Activated naive CD4-positive, alpha-beta T cell treated with anti-CD3 and anti-CD28 coated beads, Interleukin-2, amount 50 U/mL, for 24 hours (primary cell): ENCODE data around the gene CORO7.

Source experiments
- H3K27ac Mint-ChIP-seq: one replicate; pipeline ENCODE4 v1.8.0; 2021; ENCODE audit warnings: mild to moderate bottlenecking, mixed read lengths
- H3K27me3 Mint-ChIP-seq: one replicate; pipeline ENCODE4 v1.8.0; 2021; ENCODE audit warnings: mixed read lengths
- H3K36me3 Mint-ChIP-seq: one replicate; pipeline ENCODE4 v1.8.0; 2021; ENCODE audit warnings: mixed read lengths
- H3K4me1 Mint-ChIP-seq: one replicate; pipeline ENCODE4 v1.8.0; 2021; ENCODE audit warnings: mixed read lengths
- H3K4me3 Mint-ChIP-seq: one replicate; pipeline ENCODE4 v1.8.0; 2021; ENCODE audit warnings: mild to moderate bottlenecking, mixed read lengths
- H3K9me3 Mint-ChIP-seq: one replicate; pipeline ENCODE4 v1.8.0; 2021; ENCODE audit warnings: mixed read lengths

The CORO7 gene

GRCh38 chr16:4416200-4417032 is at the start of gene CORO7:
Gene CORO7 (minus strand): TSS chr16:4416596. CDS start chr16:4416518, 78 bp downstream.
- H3K27ac Mint-ChIP-seq: peak within 1 kb of the TSS; percentile 84
- peaks cover 33% of the 10 kb centered on the region for H3K4me1 Mint-ChIP-seq
- H3K9me3 Mint-ChIP-seq: no peaks in the 10 kb centered on the region
- H3K27me3 Mint-ChIP-seq: no peaks in the 10 kb centered on the region
- H3K4me3 Mint-ChIP-seq: peak within 1 kb of the TSS; percentile 95
- H3K36me3 Mint-ChIP-seq: peaks cover 3% of the 10 kb centered on the region

GRCh38 chr16:4463522-4464163 is 47.2 kb upstream of the CORO7 start:
- H3K27me3 Mint-ChIP-seq: no peaks in the 10 kb centered on the region
- peak overlapping the region; percentile 12 for H3K27ac Mint-ChIP-seq
- no peak overlapping the region for H3K4me3 Mint-ChIP-seq
- H3K9me3 Mint-ChIP-seq: no peaks in the 10 kb centered on the region
- H3K36me3 Mint-ChIP-seq: peaks cover 7% of the 10 kb centered on the region
- peaks cover 23% of the 10 kb centered on the region for H3K4me1 Mint-ChIP-seq

- Mint-ChIP-seq H3K36me3 (peaks cover 8% of the 10 kb centered on the region), H3K4me3 (no peak overlapping the region), H3K4me1 (peaks cover 23% of the 10 kb centered on the region), H3K9me3 (no peaks in the 10 kb centered on the region), H3K27me3 (no peaks in the 10 kb centered on the region), H3K27ac (no peak overlapping the region)
These were observed 45.1 kb upstream of the CORO7 start for GRCh38 chr16:4461250-4462085.

DNA sequence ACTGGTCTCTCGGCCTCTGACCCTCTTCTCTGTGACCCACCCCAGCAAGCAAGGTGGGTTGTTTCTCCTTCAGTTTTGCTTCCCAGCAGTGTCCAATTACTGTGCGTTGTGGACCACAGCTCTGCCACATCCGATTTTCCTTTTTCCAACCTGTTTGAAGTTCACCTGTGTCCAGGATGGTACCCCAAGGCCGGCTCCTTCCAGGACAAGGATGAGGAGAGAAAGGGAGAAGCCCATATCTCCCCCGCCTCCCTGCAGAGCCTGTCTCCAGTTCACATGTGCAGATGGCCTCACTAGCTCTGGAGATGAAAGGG is 44.5 kb upstream of the CORO7 start:
- Mint-ChIP-seq H3K4me1 (peaks cover 19% of the 10 kb centered on the region), H3K9me3 (no peaks in the 10 kb centered on the region), H3K27ac (no peak overlapping the region), H3K36me3 (peaks cover 8% of the 10 kb centered on the region), H3K4me3 (no peak overlapping the region), H3K27me3 (no peaks in the 10 kb centered on the region)

DNA sequence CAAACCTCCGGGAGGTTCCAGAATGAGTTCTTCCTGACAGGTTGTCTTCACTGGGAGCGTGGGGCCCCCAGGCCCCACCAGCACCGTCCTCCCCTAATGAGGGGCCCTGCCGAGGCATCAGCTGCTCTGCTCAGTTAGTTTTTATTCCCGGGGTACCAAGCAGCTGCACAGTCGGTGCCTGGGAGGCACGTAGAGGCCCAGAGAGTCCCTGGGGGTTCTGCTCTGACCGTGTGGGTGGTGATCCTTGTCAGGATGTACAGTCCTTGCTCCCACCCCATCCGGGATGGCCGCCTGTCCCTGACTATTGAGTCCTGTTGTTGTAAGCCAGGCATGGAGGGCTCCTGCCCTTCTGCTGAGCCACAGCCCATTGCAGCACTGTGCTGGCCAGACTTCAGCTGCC is 39.6 kb upstream of the CORO7 start:
- no peak overlapping the region for H3K4me3 Mint-ChIP-seq
- H3K4me1 Mint-ChIP-seq: peaks cover 11% of the 10 kb centered on the region
- no peaks in the 10 kb centered on the region for H3K9me3 Mint-ChIP-seq
- H3K27ac Mint-ChIP-seq: no peak overlapping the region
- H3K27me3 Mint-ChIP-seq: no peaks in the 10 kb centered on the region
- peaks cover 11% of the 10 kb centered on the region for H3K36me3 Mint-ChIP-seq

DNA sequence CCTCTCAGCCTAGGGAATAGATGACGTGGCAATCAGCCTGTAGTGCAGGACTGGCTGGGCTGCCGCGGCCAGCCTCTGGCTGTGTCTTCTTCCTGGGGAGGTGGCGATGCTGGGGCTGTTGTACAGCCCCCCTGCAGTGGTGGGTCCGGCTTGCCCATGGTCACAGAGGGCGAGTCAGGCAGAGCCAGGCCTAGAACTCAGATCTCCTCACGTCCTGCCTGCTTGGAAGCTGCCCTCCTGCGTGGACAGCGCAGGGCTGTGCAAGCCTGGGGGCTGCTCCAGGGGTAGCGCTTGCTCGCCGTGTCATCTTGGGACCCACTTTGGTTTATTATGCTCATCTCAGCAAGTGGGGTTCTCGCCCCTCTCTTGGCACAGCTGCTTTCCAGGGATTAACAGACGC is 38.7 kb upstream of the CORO7 start:
- peaks cover 11% of the 10 kb centered on the region for H3K4me1 Mint-ChIP-seq
- H3K27me3 Mint-ChIP-seq: no peaks in the 10 kb centered on the region
- H3K4me3 Mint-ChIP-seq: no peak overlapping the region
- no peaks in the 10 kb centered on the region for H3K9me3 Mint-ChIP-seq
- H3K36me3 Mint-ChIP-seq: peaks cover 10% of the 10 kb centered on the region
- H3K27ac Mint-ChIP-seq: no peak overlapping the region

GRCh38 chr16:4454623-4455022 is 38.2 kb upstream of the CORO7 start:
- H3K27me3 Mint-ChIP-seq: no peaks in the 10 kb centered on the region
- no peak overlapping the region for H3K4me3 Mint-ChIP-seq
- H3K36me3 Mint-ChIP-seq: peaks cover 10% of the 10 kb centered on the region
- peaks cover 11% of the 10 kb centered on the region for H3K4me1 Mint-ChIP-seq
- no peaks in the 10 kb centered on the region for H3K9me3 Mint-ChIP-seq
- no peak overlapping the region for H3K27ac Mint-ChIP-seq

DNA sequence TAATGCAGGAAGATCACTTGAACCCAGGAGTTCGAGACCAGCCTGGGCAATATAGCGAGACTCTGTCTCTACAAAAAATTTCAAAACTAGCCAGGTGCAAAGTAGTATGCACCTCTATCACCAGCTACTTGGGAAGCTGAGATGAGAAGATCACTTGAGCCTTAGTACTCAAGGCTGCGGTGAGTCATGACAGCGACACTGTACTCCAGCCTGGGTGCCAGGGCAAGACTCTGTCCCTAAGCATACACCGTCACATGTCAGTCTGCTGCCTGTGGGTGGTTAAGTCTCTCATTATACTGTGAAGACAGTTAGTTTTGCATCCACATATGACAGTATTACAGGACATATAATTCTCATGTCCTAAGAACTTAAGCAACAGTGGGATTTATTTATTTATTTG is 36.3 kb upstream of the CORO7 start:
- peaks cover 4% of the 10 kb centered on the region for H3K4me1 Mint-ChIP-seq
- H3K36me3 Mint-ChIP-seq: peaks cover 8% of the 10 kb centered on the region

GRCh38 chr16:4450931-4451519 is 34.6 kb upstream of the CORO7 start:
- Mint-ChIP-seq H3K4me3 (no peak overlapping the region), H3K27ac (no peak overlapping the region), H3K27me3 (no peaks in the 10 kb centered on the region), H3K9me3 (no peaks in the 10 kb centered on the region), H3K4me1 (no peaks in the 10 kb centered on the region), H3K36me3 (peaks cover 8% of the 10 kb centered on the region)

More for the DNA sequence above, 36.3 kb upstream of the CORO7 start:
- Mint-ChIP-seq H3K4me3 (no peak overlapping the region), H3K27me3 (no peaks in the 10 kb centered on the region), H3K9me3 (no peaks in the 10 kb centered on the region), H3K27ac (no peak overlapping the region)

- no peak overlapping the region for H3K27ac Mint-ChIP-seq
- H3K4me3 Mint-ChIP-seq: no peak overlapping the region
- no peaks in the 10 kb centered on the region for H3K4me1 Mint-ChIP-seq
- peaks cover 8% of the 10 kb centered on the region for H3K36me3 Mint-ChIP-seq
- no peaks in the 10 kb centered on the region for H3K27me3 Mint-ChIP-seq
- no peaks in the 10 kb centered on the region for H3K9me3 Mint-ChIP-seq
These were observed 34.0 kb upstream of the CORO7 start for GRCh38 chr16:4450430-4450829.

GRCh38 chr16:4443986-4444385 is 27.6 kb upstream of the CORO7 start:
- H3K36me3 Mint-ChIP-seq: peaks cover 10% of the 10 kb centered on the region
- no peaks in the 10 kb centered on the region for H3K27me3 Mint-ChIP-seq
- H3K27ac Mint-ChIP-seq: no peak overlapping the region
- H3K4me1 Mint-ChIP-seq: no peaks in the 10 kb centered on the region
- H3K4me3 Mint-ChIP-seq: no peak overlapping the region
- no peaks in the 10 kb centered on the region for H3K9me3 Mint-ChIP-seq

DNA sequence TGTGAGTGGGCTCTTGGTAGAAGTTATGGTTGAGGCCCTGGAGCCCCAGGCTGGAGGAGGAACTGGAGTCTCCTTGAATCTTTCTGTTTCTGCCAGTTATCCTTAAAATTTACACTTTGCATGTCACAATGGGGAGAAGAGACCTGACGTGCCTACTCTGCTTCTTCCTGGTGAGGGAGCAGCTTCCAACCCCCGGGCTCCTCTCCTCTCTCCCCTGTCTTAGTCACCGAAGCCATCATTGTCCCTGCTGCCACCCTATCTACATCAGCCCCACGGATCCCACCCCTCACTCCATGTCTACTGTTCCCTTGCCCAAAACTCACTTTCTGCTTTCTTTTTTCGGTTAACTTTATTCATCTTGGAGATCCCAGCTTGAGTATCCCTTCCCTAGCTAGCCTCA is 26.9 kb upstream of the CORO7 start:
- no peaks in the 10 kb centered on the region for H3K4me1 Mint-ChIP-seq
- H3K9me3 Mint-ChIP-seq: no peaks in the 10 kb centered on the region
- no peak overlapping the region for H3K4me3 Mint-ChIP-seq
- no peaks in the 10 kb centered on the region for H3K27me3 Mint-ChIP-seq
- no peak overlapping the region for H3K27ac Mint-ChIP-seq
- peaks cover 10% of the 10 kb centered on the region for H3K36me3 Mint-ChIP-seq

DNA sequence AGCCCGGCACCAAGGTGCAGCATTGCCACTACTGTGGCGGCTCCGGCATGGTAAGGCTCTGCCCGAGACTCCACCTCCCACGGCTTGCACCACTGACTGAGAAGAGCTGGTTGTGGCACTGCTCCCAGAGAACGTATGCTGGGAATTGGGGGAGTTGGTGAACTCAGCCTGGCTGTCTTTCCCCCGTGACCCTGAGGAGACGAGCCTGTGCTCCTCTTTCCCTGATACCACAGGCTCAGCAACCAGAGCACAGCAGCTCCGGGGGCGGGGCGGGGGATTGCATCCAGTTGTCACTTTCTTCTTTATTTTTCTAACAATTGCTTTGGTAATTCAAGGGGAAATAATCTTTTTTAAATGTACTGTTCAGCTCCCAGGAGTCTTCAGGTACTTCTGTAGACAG is 26.0 kb upstream of the CORO7 start:
- Mint-ChIP-seq H3K27me3 (no peaks in the 10 kb centered on the region), H3K27ac (no peak overlapping the region), H3K9me3 (no peaks in the 10 kb centered on the region), H3K4me1 (no peaks in the 10 kb centered on the region), H3K4me3 (no peak overlapping the region), H3K36me3 (peaks cover 9% of the 10 kb centered on the region)

- H3K36me3 Mint-ChIP-seq: peaks cover 8% of the 10 kb centered on the region
- H3K4me1 Mint-ChIP-seq: peaks cover 9% of the 10 kb centered on the region
- no peak overlapping the region for H3K27ac Mint-ChIP-seq
- H3K9me3 Mint-ChIP-seq: no peaks in the 10 kb centered on the region
- H3K27me3 Mint-ChIP-seq: no peaks in the 10 kb centered on the region
- H3K4me3 Mint-ChIP-seq: no peak overlapping the region
These were observed 21.0 kb upstream of the CORO7 start for GRCh38 chr16:4437366-4437765.

- H3K4me3 Mint-ChIP-seq: no peak overlapping the region
- H3K27ac Mint-ChIP-seq: no peak overlapping the region
- peaks cover 9% of the 10 kb centered on the region for H3K36me3 Mint-ChIP-seq
- no peaks in the 10 kb centered on the region for H3K9me3 Mint-ChIP-seq
- H3K4me1 Mint-ChIP-seq: peaks cover 15% of the 10 kb centered on the region
- no peaks in the 10 kb centered on the region for H3K27me3 Mint-ChIP-seq
These were observed 19.1 kb upstream of the CORO7 start for GRCh38 chr16:4435337-4436067.
